Fibroblast of pulmonary artery (primary cell): ENCODE data around the gene CGB1.

Experiments used
- DNase-seq: peaks from one replicate; pipeline ENCODE4 v3.0.0-alpha.2; 2010; ENCODE audit warnings: low read depth
- H3K4me3 ChIP-seq: replicated peaks from 2 replicates; pipeline ENCODE4 v1.5.1; 2011; ENCODE audit warnings: low read depth, mild to moderate bottlenecking, control low read depth, low read length, moderate library complexity
- TF ChIP-seq, protein P1 (sequence below): IDR thresholded peaks from 2 replicates; pipeline ENCODE4 v1.5.1; 2011; ENCODE audit warnings: mild to moderate bottlenecking, control low read depth, low read length, inconsistent platforms; ENCODE audit errors: missing control alignments

The CGB1 gene

DNA sequence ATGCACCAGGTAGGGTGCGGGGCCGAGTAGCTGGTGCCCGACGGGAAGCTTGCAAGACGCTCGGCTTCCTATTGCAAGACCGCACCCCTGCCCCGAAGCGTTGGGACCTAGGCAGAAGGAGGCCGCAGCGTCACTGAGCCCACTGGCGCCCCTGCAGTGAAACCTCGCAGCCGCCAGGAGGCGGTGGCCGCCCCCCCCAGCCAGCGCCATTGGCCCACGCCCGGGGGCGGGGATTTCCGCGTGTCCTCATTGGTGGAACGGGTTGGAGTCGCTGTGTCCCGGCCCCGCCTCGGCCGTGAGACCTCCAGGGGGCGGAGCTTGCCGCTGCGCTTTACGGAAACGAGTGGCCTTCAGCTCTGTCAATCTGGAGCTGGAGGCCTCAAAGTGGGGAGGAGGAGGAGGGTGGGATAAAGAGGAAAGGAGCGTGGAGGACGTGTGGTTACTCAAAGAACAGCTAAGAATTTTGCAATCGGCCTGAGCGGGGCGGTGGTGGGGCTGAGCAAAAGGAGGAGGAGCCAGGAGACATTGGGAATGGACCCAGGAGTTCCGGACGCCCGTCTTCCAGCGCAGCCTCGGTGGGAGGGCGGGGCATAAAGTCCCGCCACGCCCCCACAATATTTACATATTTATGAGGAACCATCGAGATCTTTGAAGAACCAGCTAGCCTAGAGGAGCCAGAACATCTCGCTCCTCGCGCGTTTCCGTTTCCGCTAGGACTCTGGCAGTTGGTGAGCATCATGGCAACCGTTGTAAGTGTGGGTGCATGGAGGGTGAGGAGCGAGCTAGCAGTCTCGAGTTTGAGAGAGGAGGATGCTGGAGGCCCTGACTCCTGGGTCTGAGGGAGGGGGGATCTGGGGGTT is 43.3 kb downstream of the CGB1 start, which contains the start of the genes GYS1 and RUVBL2:
Gene GYS1, minus strand, starts transcription at position 135 of the 860 bp plus-strand sequence. CDS start 197 bp downstream, outside the sequence.
Gene RUVBL2, plus strand, starts transcription at position 713 of the 860 bp plus-strand sequence. Its CDS starts 25 bp downstream, at position 738.
- peak within 1 kb of the TSS; percentile 97 for H3K4me3 ChIP-seq
- DNase-seq = peak; percentile 100
- TF ChIP-seq, protein P1, sequence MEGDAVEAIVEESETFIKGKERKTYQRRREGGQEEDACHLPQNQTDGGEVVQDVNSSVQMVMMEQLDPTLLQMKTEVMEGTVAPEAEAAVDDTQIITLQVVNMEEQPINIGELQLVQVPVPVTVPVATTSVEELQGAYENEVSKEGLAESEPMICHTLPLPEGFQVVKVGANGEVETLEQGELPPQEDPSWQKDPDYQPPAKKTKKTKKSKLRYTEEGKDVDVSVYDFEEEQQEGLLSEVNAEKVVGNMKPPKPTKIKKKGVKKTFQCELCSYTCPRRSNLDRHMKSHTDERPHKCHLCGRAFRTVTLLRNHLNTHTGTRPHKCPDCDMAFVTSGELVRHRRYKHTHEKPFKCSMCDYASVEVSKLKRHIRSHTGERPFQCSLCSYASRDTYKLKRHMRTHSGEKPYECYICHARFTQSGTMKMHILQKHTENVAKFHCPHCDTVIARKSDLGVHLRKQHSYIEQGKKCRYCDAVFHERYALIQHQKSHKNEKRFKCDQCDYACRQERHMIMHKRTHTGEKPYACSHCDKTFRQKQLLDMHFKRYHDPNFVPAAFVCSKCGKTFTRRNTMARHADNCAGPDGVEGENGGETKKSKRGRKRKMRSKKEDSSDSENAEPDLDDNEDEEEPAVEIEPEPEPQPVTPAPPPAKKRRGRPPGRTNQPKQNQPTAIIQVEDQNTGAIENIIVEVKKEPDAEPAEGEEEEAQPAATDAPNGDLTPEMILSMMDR = peak; percentile 84

DNA sequence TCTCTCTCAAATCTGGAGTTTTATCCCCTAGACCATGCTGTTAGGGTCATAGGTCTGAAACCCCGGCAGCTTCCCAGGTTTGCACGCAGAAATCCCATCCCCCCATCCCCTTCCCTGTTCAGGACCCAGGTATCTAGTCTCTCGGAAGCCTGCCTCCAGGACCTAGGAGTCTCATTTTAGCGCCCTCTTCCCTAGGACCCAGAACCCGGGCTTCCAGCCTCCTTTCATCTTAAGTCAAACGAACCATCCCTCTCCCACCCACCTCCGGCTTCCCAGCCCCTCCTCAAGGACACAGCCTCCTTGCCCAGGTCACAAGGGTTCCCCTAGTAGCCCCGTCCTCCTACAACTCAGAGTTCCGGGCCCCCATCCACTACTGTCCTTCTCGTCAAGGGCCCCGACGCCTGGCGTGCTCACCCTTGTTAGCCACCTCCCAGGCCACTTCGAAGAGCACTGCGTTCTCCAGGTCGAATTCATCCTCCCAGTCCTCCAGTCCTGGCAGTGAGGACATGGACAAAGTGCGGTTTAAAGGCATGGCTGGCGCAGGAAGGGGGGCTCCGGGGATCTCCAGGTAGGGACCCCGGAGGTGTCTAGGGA is 44.0 kb downstream of the CGB1 start:
- no peak for DNase-seq
- peak overlapping the region; percentile 97 for H3K4me3 ChIP-seq
- TF ChIP-seq, protein P1 = no peak

DNA sequence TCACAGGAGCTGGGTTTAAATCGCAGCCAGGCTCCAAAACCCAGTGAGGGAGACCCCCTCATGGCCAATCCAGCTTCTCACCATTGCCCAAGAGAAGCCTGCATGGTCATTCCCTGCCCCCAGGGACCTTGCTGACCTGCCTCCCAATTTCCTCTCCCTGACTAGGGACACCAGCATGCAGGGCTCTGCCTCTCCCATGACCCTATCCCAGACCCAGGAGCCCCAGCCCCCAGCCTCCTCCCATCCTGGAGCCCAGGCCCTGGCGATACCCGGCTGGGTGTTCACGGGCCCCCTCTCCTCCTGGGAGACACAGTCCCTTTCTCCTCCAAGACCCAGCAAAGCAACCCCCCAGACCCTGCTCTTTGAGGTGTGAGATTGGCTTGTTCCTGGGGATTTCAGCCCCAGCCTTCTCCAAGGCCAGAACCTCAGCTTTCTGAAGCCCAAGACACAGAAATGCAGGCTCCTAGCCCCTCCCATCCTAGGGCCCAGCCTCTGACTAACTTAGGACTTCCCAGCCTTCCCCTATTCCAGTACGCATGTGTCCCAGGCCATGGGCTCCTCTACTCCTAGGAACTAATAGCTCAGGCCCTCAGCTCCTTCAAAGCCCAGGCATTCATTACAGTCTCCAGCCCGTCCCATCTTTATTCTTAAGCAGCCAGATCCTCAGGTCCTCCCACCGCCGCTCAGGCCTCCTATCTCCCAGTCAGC is 44.7 kb downstream of the CGB1 start:
- DNase-seq = peak; percentile 82
- TF ChIP-seq, protein P1 = no peak
- H3K4me3 ChIP-seq = peak overlapping the region; percentile 97

DNA sequence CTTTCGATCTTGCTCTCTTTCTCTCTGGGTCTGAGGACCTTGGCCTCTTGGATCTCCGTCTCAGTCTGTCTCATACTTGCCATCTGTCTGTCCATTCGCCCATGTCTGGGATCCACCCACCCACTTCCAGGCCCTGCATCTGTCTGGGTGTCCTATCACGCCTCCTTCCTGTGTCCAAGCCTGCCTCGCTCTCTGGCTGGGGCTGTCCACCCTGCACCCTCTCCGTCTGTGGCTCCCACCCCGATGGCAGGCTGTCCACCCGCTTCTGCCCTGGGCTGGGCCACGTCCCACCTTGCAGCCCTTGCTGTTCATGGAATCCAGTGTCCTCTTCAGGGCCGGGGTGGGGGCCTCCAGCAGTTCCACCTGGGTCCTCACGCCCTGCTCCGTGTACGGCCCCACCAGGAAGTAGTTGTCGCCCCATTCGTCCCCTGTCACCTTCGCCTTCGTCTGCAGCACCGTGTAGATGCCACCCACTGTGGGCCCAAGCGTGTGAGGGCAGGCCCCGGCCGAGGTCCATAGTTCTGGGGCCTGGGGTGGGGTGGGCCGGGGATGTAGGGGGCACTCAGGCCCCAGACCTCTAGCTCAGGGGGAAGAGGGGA is 45.6 kb downstream of the CGB1 start:
- no peak for DNase-seq
- peak overlapping the region; percentile 97 for H3K4me3 ChIP-seq
- TF ChIP-seq, protein P1 = no peak

DNA sequence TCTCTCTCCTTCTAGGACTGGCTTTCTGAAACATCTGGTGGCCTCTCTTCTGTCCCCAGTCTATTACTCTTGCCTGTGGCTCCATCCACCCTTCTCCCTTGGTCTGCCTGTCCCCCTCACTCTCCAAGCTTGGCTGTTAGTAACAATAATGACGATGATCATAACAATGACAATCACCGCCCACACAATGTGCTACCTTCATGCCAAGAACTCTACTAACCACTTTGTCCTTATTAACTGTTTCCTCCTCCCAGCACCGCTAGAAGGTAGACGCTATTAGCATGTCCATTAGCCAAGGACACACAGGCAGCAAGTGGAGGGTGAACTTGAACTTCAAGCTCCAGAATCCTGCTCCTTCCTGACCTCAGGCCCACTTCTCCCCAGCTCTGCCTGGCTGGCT is 46.3 kb downstream of the CGB1 start:
- TF ChIP-seq, protein P1 = no peak
- H3K4me3 ChIP-seq = no peak overlapping the region
- DNase-seq = no peak

DNA sequence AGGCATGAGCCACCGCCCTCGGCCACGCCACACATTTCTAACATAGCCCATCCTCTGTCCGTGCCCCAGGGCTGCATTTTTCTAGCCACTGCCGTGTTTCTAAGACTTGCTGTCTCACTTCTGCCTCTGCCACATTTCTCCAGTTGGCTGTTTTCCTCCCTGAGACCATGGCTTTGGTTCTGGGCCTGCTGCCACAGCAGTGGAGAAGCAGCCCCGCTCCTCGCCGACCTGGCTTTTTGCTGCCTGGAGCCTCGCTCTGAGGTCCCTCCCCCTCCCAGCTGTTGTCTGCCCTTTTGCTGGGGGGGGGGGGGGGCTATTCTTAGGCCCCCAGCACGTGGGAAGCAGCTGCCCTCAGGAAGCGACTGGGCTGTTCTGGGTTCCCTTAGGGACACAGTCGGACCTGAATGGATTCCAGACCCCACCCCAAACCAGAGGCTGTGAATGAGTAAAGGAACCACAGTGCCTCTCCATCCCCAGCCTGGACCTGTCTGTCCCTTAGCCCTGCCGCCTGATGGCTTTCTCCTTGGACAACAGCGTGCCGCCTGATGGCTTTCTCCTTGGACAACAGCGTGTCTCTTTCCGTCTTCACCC is 46.9 kb downstream of the CGB1 start:
- no peak overlapping the region for H3K4me3 ChIP-seq
- TF ChIP-seq, protein P1 = no peak
- DNase-seq = no peak
